T47D (cell line): ENCODE data around the gene ASAP3.

Experiments
- DNase-seq, 2 experiments: peaks; one replicate each; pipeline versions ENCODE4 v3.0.0 to v3.0.0-alpha.2; 2011 to 2012; ENCODE audit warnings: low read depth in 1 of 2, low spot score in 1 of 2
- JUND ChIP-seq: IDR thresholded peaks from 2 replicates; pipeline ENCODE4 v1.6.1; 2012; ENCODE audit warnings: low read depth
- in situ Hi-C: cut with HindIII; loops from 2 replicates; pipeline ENCODE4 v1.10.0; 2016; ENCODE audit warnings: low sequenced_read_pairs, low pct_unique_long_range_greater_than_20kb

ASAP3 gene

GRCh38 chr1:23483321-23484252 is at the start of gene ASAP3:
TSS of gene ASAP3 (minus strand) at chr1:23484179. CDS start at chr1:23484133, 46 bp downstream.
- TF ChIP-seq JUND = no peak
- in situ Hi-C loops = no loop called here
- peak in 1 of 2 experiments; percentile 33 for DNase-seq

- peak in 1 of 2 experiments; percentile 14 for DNase-seq
- in situ Hi-C loops = no loop called here
- TF ChIP-seq JUND = no peak
These were observed 49.5 kb upstream of the ASAP3 start for GRCh38 chr1:23533246-23534023.

GRCh38 chr1:23531562-23532094 is 47.6 kb upstream of the ASAP3 start:
- TF ChIP-seq JUND = no peak
- DNase-seq = peak in 1 of 2 experiments; percentile 59
- in situ Hi-C loops = no loop called here

- no peak for TF ChIP-seq JUND
- DNase-seq = peak; percentile 72 to 90
- in situ Hi-C loops = no loop called here
These were observed 47.0 kb upstream of the ASAP3 start, which contains the start of gene E2F2 for GRCh38 chr1:23530747-23531561. TSS of gene E2F2 (minus strand) at chr1:23531233. CDS start at chr1:23530793, 440 bp downstream.

- DNase-seq = peak in 1 of 2 experiments; percentile 23
- in situ Hi-C loops = no loop called here
- TF ChIP-seq JUND = no peak
These were observed 46.2 kb upstream of the ASAP3 start for GRCh38 chr1:23530087-23530746.

- DNase-seq = peak in 1 of 2 experiments; percentile 22
- in situ Hi-C loops = no loop called here
- no peak for TF ChIP-seq JUND
These were observed 45.4 kb upstream of the ASAP3 start for GRCh38 chr1:23529146-23530086.

- DNase-seq = peak in 1 of 2 experiments; percentile 91
- in situ Hi-C loops = no loop called here
- no peak for TF ChIP-seq JUND
These were observed 44.4 kb upstream of the ASAP3 start for GRCh38 chr1:23528250-23528978.

- in situ Hi-C loops = no loop called here
- TF ChIP-seq JUND = no peak
- DNase-seq = no peak
These were observed 43.9 kb upstream of the ASAP3 start for GRCh38 chr1:23527900-23528249.

- DNase-seq = no peak
- in situ Hi-C loops = no loop called here
- no peak for TF ChIP-seq JUND
These were observed 43.4 kb upstream of the ASAP3 start for GRCh38 chr1:23527366-23527765.
